ENCODE data around the gene ANKRD49.

The ANKRD49 gene

DNA sequence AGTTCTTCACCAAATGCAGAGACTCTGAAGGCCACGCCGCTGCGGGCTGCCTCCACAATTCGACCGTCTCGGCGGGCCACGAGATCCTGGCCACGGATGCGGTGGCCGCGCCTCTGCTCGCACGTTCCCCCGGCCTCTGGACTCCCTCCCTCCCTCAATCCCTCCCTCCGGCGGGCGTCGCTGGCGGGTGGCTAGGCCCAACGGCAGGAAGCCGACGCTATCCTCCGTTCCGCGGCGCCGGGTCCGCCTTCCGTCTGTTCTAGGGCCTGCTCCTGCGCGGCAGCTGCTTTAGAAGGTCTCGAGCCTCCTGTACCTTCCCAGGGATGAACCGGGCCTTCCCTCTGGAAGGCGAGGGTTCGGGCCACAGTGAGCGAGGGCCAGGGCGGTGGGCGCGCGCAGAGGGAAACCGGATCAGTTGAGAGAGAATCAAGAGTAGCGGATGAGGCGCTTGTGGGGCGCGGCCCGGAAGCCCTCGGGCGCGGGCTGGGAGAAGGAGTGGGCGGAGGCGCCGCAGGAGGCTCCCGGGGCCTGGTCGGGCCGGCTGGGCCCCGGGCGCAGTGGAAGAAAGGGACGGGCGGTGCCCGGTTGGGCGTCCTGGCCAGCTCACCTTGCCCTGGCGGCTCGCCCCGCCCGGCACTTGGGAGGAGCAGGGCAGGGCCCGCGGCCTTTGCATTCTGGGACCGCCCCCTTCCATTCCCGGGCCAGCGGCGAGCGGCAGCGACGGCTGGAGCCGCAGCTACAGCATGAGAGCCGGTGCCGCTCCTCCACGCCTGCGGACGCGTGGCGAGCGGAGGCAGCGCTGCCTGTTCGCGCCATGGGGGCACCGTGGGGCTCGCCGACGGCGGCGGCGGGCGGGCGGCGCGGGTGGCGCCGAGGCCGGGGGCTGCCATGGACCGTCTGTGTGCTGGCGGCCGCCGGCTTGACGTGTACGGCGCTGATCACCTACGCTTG, 50.2 kb downstream of the ANKRD49 start, which contains the start of gene FUT4:
TSS of gene FUT4 (plus strand) at position 227 of the 951 bp plus-strand sequence. CDS start at position 440, 213 bp downstream.
- DNase-seq (ENCODE audit: low read depth, low spot score): no peak
- Histone ChIP-seq H3K4me1 (ENCODE audit: control insufficient read depth, insufficient read depth, low read length) (no peaks in the 10 kb centered on the region; the same call in 1 of the 2 replicates), H3K9me3 (ENCODE audit: control insufficient read depth, insufficient read depth, low read length) (no peaks in the 10 kb centered on the region), H3K4me3 (ENCODE audit: low read length) (peak within 1 kb of the TSS; percentile 57; the same call in 1 of the 2 replicates), H3K27ac (ENCODE audit: low read length) (no peak within 1 kb of the TSS), H3K27me3 (ENCODE audit: control insufficient read depth, insufficient read depth, low read length) (peaks cover 3% of the 10 kb centered on the region; the same call in 1 of the 2 replicates), H3K36me3 (ENCODE audit: control insufficient read depth, insufficient read depth, low read length) (no peaks in the 10 kb centered on the region)
- WGBS (ENCODE audit: insufficient coverage, insufficient read length): no CpG with 5 or more reads among the region's 109 CpGs

DNA sequence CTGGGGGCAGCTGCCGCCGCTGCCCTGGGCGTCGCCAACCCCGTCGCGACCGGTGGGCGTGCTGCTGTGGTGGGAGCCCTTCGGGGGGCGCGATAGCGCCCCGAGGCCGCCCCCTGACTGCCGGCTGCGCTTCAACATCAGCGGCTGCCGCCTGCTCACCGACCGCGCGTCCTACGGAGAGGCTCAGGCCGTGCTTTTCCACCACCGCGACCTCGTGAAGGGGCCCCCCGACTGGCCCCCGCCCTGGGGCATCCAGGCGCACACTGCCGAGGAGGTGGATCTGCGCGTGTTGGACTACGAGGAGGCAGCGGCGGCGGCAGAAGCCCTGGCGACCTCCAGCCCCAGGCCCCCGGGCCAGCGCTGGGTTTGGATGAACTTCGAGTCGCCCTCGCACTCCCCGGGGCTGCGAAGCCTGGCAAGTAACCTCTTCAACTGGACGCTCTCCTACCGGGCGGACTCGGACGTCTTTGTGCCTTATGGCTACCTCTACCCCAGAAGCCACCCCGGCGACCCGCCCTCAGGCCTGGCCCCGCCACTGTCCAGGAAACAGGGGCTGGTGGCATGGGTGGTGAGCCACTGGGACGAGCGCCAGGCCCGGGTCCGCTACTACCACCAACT, 51.0 kb downstream of the ANKRD49 start:
- no CpG with 5 or more reads among the region's 59 CpGs for WGBS (ENCODE audit: insufficient coverage, insufficient read length)
- H3K4me3 ChIP-seq (ENCODE audit: low read length): peak overlapping the region; percentile 57; the same call in 1 of the 2 replicates
- H3K27ac ChIP-seq (ENCODE audit: low read length): no peak overlapping the region
- peaks cover 3% of the 10 kb centered on the region; the same call in 1 of the 2 replicates for H3K27me3 ChIP-seq (ENCODE audit: control insufficient read depth, insufficient read depth, low read length)
- no peak for DNase-seq (ENCODE audit: low read depth, low spot score)
- H3K4me1 ChIP-seq (ENCODE audit: control insufficient read depth, insufficient read depth, low read length): no peaks in the 10 kb centered on the region; the same call in 1 of the 2 replicates
- H3K36me3 ChIP-seq (ENCODE audit: control insufficient read depth, insufficient read depth, low read length): no peaks in the 10 kb centered on the region
- no peaks in the 10 kb centered on the region for H3K9me3 ChIP-seq (ENCODE audit: control insufficient read depth, insufficient read depth, low read length)

DNA sequence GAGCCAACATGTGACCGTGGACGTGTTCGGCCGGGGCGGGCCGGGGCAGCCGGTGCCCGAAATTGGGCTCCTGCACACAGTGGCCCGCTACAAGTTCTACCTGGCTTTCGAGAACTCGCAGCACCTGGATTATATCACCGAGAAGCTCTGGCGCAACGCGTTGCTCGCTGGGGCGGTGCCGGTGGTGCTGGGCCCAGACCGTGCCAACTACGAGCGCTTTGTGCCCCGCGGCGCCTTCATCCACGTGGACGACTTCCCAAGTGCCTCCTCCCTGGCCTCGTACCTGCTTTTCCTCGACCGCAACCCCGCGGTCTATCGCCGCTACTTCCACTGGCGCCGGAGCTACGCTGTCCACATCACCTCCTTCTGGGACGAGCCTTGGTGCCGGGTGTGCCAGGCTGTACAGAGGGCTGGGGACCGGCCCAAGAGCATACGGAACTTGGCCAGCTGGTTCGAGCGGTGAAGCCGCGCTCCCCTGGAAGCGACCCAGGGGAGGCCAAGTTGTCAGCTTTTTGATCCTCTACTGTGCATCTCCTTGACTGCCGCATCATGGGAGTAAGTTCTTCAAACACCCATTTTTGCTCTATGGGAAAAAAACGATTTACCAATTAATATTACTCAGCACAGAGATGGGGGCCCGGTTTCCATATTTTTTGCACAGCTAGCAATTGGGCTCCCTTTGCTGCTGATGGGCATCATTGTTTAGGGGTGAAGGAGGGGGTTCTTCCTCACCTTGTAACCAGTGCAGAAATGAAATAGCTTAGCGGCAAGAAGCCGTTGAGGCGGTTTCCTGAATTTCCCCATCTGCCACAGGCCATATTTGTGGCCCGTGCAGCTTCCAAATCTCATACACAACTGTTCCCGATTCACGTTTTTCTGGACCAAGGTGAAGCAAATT, 51.7 kb downstream of the ANKRD49 start:
- Histone ChIP-seq H3K27me3 (ENCODE audit: control insufficient read depth, insufficient read depth, low read length) (peaks cover 3% of the 10 kb centered on the region; the same call in 1 of the 2 replicates), H3K27ac (ENCODE audit: low read length) (no peak overlapping the region), H3K4me1 (ENCODE audit: control insufficient read depth, insufficient read depth, low read length) (no peaks in the 10 kb centered on the region; the same call in 1 of the 2 replicates), H3K36me3 (ENCODE audit: control insufficient read depth, insufficient read depth, low read length) (no peaks in the 10 kb centered on the region), H3K9me3 (ENCODE audit: control insufficient read depth, insufficient read depth, low read length) (no peaks in the 10 kb centered on the region), H3K4me3 (ENCODE audit: low read length) (peak overlapping the region; percentile 57; the same call in 1 of the 2 replicates)
- DNase-seq (ENCODE audit: low read depth, low spot score): no peak
- no CpG with 5 or more reads among the region's 54 CpGs for WGBS (ENCODE audit: insufficient coverage, insufficient read length)

DNA sequence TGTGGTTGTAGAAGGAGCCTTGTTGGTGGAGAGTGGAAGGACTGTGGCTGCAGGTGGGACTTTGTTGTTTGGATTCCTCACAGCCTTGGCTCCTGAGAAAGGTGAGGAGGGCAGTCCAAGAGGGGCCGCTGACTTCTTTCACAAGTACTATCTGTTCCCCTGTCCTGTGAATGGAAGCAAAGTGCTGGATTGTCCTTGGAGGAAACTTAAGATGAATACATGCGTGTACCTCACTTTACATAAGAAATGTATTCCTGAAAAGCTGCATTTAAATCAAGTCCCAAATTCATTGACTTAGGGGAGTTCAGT, 52.3 kb downstream of the ANKRD49 start:
- Histone ChIP-seq H3K4me1 (ENCODE audit: control insufficient read depth, insufficient read depth, low read length) (no peaks in the 10 kb centered on the region; the same call in 1 of the 2 replicates), H3K27me3 (ENCODE audit: control insufficient read depth, insufficient read depth, low read length) (peaks cover 3% of the 10 kb centered on the region; the same call in 1 of the 2 replicates), H3K4me3 (ENCODE audit: low read length) (no peak overlapping the region; the same call in 1 of the 2 replicates), H3K27ac (ENCODE audit: low read length) (no peak overlapping the region), H3K9me3 (ENCODE audit: control insufficient read depth, insufficient read depth, low read length) (no peaks in the 10 kb centered on the region), H3K36me3 (ENCODE audit: control insufficient read depth, insufficient read depth, low read length) (no peaks in the 10 kb centered on the region)
- no CpG with 5 or more reads among the region's 2 CpGs for WGBS (ENCODE audit: insufficient coverage, insufficient read length)
- no peak for DNase-seq (ENCODE audit: low read depth, low spot score)

DNA sequence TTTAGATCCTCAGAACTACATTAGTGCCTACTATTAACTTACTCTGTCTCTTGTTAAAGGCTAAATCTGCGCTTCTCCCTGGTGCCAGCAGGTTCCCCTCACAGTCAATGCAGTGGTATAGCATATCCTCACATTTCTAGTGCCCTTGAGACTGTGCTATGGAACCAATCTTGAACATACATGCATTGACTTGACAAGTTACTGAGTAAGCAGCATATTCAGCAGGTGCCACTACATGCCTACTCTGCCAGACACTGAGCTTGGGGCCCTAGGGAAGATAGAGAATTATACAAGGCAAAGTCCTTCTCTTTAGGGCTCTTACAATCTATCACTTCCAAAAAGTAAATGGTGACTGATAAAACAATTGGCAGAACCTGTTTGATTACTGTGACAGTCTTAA, 53.1 kb downstream of the ANKRD49 start:
- no CpG with 5 or more reads among the region's 1 CpG for WGBS (ENCODE audit: insufficient coverage, insufficient read length)
- Histone ChIP-seq H3K27ac (ENCODE audit: low read length) (no peak overlapping the region), H3K4me1 (ENCODE audit: control insufficient read depth, insufficient read depth, low read length) (no peaks in the 10 kb centered on the region; the same call in 1 of the 2 replicates), H3K27me3 (ENCODE audit: control insufficient read depth, insufficient read depth, low read length) (peaks cover 3% of the 10 kb centered on the region; the same call in 1 of the 2 replicates), H3K4me3 (ENCODE audit: low read length) (no peak overlapping the region), H3K9me3 (ENCODE audit: control insufficient read depth, insufficient read depth, low read length) (no peaks in the 10 kb centered on the region), H3K36me3 (ENCODE audit: control insufficient read depth, insufficient read depth, low read length) (no peaks in the 10 kb centered on the region)
- no peak for DNase-seq (ENCODE audit: low read depth, low spot score)

DNA sequence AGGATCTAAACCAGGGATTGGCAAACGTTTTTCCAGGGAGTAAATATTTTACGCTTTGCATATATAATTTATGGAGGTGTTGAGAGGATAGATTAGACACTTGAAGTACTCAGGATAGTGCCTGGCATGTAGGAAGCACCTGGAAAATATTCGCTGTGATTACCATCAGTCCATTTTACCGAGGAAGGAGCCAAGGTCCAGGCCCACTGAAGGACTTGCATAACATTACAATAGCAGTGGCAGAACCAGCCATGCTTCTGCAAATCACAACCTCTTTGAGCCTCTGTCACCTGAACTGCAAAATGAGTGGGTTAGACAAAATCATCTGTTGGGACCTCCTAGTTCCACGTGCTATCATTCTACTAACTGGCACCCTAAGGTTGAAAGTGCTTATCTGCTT, 55.4 kb downstream of the ANKRD49 start:
- no peaks in the 10 kb centered on the region; the same call in 1 of the 2 replicates for H3K4me1 ChIP-seq (ENCODE audit: control insufficient read depth, insufficient read depth, low read length)
- WGBS (ENCODE audit: insufficient coverage, insufficient read length): no CpG with 5 or more reads among the region's 5 CpGs

More for the DNA sequence above, 55.4 kb downstream of the ANKRD49 start:
- Histone ChIP-seq H3K36me3 (ENCODE audit: control insufficient read depth, insufficient read depth, low read length) (no peaks in the 10 kb centered on the region), H3K27me3 (ENCODE audit: control insufficient read depth, insufficient read depth, low read length) (peaks cover 3% of the 10 kb centered on the region; the same call in 1 of the 2 replicates), H3K9me3 (ENCODE audit: control insufficient read depth, insufficient read depth, low read length) (no peaks in the 10 kb centered on the region), H3K4me3 (ENCODE audit: low read length) (no peak overlapping the region), H3K27ac (ENCODE audit: low read length) (no peak overlapping the region)
- DNase-seq (ENCODE audit: low read depth, low spot score): no peak

Data from iPS DF 6.9 (cell line).